ENCODE data around the gene CDCP2.
"Not testable (repeated sequence)": the region's sequence is repeated elsewhere in the genome, so short reads cannot be mapped to it uniquely, and the experiment has no call there.

The CDCP2 gene

DNA sequence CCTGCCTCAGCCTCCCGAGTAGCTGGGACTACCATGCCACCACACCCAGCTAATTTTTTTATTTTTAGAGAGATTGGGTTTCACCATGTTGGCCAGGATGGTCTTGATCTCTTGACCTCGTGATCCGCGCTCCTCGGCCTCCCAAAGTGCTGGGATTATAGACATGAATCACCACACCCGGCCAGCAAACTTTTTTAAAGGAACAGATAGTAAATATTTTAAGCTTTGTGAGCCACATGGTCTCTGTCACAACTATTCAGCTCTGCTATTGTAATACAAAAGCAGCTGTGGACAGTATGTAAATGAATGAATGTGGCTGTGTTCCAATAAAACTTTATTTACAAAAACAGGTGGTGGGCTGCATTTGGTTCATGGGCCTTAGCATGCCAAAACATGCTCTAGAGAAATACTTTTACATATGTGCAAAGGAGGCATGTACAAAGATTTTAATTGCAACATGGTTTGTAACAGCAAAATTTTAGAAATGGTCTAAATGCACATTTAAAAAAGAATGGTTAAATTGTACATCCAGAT, 47.0 kb downstream of the CDCP2 start:
- no peak for DNase-seq (ENCODE audit: extremely low read depth, low read depth)
- TF ChIP-seq CTCF (IDR thresholded peaks at IDR 0.05; ENCODE audit: low read depth, low read length) = no peak

DNA sequence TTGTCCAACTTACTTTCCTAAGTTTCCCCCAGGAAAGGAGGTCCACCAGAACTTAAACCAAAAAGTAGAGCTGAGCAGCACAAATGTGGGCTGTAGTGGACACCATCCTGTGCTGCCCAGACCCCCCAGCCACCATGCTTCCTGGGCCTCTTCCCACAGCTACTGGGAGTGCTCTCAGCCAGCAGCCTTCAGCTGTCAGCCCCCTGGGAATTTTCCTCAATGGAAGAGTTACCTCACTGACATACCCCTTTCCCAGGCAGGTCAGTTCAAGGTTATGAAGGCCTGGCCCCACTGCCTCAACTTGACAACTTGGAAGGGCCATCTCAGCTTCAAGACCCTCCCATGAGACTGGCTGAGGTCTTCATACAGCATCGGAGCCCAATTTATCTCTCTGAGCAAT, 47.7 kb downstream of the CDCP2 start:
- DNase-seq (ENCODE audit: extremely low read depth, low read depth) = no peak
- TF ChIP-seq CTCF (IDR thresholded peaks at IDR 0.05; ENCODE audit: low read depth, low read length) = no peak

GRCh38 chr1:54104613-54105012, 48.2 kb downstream of the CDCP2 start:
- not testable (repeated sequence) for DNase-seq (ENCODE audit: extremely low read depth, low read depth)

- no peak for DNase-seq (ENCODE audit: extremely low read depth, low read depth)
- TF ChIP-seq CTCF (IDR thresholded peaks at IDR 0.05; ENCODE audit: low read depth, low read length) = no peak
These were observed 49.4 kb downstream of the CDCP2 start for GRCh38 chr1:54103414-54103813.

- TF ChIP-seq CTCF (IDR thresholded peaks at IDR 0.05; ENCODE audit: low read depth, low read length) = no peak
- no peak for DNase-seq (ENCODE audit: extremely low read depth, low read depth)
These were observed 52.3 kb downstream of the CDCP2 start for GRCh38 chr1:54100500-54100899.

- no peak for TF ChIP-seq CTCF (IDR thresholded peaks at IDR 0.05; ENCODE audit: low read depth, low read length)
- no peak for DNase-seq (ENCODE audit: extremely low read depth, low read depth)
These were observed 53.7 kb downstream of the CDCP2 start for GRCh38 chr1:54099061-54099610.

GRCh38 chr1:54096877-54097240, 55.9 kb downstream of the CDCP2 start:
- no peak for TF ChIP-seq CTCF (IDR thresholded peaks at IDR 0.05; ENCODE audit: low read depth, low read length)
- DNase-seq (ENCODE audit: extremely low read depth, low read depth) = no peak

DNA sequence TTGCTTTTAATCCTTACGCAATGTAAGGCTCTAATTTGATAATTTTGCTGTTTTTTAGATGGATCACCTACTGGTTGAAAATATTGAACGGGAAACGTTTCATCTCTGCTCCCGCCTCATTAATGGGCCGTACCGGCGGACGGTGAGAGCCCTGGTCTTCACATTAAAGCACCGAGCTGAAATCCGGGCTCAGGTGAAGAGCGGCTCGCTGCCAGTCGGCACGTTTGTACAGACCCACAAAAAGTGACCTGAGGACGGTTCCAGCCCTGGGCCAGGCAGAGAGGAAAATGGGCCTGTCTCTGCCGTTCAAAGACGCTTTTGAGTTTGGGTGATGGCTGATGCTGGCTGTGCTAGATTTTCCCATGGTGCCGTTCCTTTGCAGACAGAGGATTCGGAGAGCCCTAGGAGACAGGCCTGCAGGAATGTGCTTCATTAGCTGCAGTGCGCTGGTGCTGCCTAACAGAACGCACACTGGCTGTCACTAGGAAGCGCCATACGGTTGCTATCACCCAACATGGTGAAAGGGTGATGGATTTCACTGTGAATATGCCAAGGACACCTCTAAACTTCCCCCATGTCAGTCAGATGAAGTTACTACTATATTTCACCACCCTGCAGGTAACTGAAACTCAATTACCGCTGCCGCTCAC, 56.4 kb downstream of the CDCP2 start:
- DNase-seq (ENCODE audit: extremely low read depth, low read depth) = no peak
- no peak for TF ChIP-seq CTCF (IDR thresholded peaks at IDR 0.05; ENCODE audit: low read depth, low read length)

All from AG09319 (cell line).